HG03064 (cell line): ENCODE data around the gene STOX2.

Experiments used
- ATAC-seq: cut with Tn5 transposase; IDR thresholded peaks from one replicate; pipeline ENCODE4 v1.9.1; 2021; ENCODE audit warnings: low read depth; ENCODE audit not compliant: unreplicated experiment

Gene STOX2

GRCh38 chr4:183887351-183887750 is 17.8 kb upstream of the STOX2 start:
- no peak for ATAC-seq

- ATAC-seq = no peak
Measured at GRCh38 chr4:183888564-183888963, 16.5 kb upstream of the STOX2 start.

DNA sequence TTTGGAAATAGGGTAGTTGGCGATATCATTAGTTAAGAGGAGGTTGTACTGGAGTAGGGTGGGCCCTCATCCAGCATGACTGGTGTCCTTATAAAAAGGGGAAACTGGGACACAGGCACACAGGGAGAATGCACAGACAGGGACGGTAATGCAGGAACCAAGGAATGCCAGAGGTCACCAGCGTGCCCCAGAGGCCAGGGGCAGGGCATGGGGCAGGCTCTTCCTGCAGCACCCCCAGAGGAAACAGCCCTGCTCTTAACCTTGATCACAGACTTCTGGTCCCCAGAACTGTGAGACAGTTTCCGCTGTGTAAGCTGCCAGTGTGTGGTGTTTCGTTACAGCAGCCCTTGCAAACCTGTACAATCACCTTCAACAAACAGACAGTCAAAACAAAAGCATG is 15.9 kb upstream of the STOX2 start:
- ATAC-seq = no peak

GRCh38 chr4:183897193-183897592 is 7.9 kb upstream of the STOX2 start:
- no peak for ATAC-seq

GRCh38 chr4:183898456-183898855 is 6.7 kb upstream of the STOX2 start:
- no peak for ATAC-seq

GRCh38 chr4:183903021-183903760 is 1.9 kb upstream of the STOX2 start:
- no peak for ATAC-seq

DNA sequence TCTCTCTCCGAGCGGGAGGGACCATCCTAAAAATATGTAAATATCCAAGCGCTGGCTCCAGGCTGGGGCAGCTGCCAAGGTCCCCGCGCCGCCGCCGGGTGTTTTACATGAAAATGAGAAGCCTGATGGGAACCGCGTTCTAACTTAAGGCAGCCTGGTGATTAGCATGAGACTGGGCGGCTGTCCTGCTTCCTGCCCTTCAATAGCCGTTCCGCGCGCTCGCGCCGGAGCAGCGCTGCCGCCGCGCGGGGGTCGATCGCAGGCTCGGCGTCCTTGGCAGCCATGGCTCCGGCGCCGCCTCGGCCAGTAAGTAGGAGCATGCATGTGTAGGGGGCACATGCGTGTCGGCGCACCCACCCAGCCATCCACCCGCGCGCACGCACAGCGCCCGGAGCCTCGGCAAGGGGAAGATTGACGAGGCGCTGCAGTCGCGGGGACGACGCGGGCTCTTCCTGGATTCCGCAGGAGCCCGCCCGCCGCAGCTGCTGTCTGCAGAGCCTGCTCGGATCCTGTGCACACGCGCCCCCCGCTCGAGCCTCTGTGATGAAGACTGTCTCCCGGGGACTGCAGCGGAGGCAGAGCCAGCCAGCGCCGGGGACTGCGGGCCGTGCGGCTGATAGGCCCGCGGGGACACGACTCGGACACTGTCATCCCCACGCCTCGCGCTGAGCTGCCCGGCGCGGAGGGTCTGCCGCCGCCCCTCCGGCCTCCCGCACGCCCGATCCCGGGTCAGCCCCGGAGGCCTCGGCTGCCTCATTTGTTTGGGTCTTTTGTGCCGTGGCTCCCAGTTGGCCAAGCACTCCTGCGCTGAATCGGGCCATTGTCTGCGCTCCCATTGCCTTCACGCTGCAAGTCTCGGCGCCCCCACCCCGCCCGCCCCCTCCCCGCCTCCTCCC is 734 bp downstream of the STOX2 start:
- no peak for ATAC-seq

- no peak for ATAC-seq
Measured at GRCh38 chr4:183906489-183906738, 1.3 kb downstream of the STOX2 start.

DNA sequence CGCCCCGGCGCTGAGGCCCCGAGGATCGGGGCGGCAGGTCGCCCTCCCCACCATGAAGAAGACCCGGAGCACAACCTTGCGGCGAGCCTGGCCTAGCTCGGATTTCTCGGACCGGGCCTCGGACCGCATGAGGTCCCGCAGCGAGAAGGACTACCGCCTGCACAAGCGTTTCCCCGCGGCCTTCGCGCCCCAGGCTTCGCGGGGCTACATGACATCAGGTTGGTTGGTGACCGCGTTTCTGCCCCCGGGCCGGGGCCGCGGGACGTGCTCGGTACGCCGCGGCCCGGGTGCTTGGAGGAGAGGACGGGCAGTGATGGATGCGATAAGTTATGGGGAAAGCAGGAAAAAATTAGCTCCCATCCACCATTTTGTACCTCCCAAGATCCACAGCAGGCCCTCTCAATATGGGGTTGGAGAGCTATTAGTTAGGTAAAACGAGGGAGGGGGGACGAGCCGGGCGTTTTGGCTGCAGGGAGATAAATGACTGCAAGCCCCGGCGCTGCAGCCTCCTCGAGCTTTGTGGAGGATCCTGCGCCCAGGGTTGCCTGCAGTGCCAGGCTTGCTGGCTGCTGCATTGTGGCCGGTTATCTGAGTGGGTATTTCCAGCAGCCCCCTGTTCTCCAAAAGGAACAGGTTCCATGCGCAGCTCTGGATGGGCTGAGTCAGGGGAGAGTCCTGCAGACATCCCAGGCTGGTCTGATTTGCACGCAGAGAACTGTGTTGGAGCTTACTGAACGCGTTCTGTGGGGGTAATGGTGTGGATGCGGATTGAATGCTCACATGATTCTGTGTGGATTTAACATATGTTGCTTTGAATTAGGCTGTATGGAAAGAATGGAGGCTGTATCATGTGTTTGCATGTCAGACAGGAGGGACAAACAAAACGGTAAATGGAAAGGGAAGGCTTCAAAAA is 1.9 kb downstream of the STOX2 start:
- ATAC-seq = no peak

DNA sequence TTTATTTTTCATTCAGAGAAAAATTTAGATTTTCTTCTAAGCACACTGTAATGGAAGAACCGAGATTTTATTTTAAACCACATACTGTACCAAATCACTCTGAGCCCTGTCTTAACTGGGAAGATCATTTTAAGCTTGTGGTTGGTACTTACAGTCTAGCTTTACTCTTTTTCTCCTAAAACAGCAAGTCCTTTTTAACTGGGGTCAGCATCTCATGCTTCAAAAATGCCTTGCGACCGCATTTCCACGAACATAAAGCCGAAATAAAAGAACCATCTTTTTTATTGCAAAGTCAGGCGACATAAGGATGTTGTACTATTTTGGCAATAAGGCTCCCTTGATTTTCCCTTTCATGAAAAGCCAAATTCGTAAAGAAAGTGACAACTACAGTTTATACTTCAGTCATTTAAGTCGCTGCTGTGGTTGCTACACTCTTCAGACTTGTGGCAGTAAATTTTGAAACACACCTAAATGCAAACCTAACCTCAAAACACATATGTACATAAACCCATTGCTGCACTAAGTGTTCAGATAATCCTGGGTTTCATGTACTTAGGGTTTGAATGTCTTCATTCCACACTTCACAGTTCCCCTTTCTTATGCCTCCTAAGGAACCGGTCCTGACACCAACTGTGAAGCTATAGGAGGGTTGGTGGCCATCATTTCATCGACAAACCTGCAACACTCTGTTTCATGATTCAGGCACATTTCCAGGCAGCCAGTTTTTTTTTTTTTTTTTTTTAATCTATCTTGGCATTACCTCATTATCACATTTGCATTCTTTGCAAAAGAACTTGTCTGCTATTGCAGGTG is 3.0 kb downstream of the STOX2 start:
- no peak for ATAC-seq

GRCh38 chr4:183909187-183909586 is 4.1 kb downstream of the STOX2 start:
- ATAC-seq = no peak

DNA sequence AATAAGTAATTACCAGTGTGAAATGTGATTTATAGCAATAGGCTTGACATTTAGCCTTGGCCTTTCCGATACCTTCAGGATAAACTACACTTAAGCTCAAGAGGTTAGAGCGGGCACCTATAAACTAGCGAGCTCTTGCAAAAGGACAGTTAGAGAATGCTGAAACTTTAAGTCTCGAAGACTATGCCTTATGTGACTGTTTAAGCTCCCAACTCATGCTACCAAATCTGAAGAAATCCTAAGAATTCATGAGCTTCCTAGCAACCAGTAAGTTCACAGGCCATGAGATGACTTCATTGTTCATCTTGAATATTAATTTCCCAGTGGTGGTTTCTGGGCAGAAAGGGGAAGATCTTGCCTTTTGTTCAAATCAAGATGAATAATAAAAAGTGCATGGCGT is 4.7 kb downstream of the STOX2 start:
- ATAC-seq = no peak

- ATAC-seq = no peak
Measured at GRCh38 chr4:183912585-183912984, 7.5 kb downstream of the STOX2 start.

- ATAC-seq = no peak
Measured at GRCh38 chr4:183915976-183916375, 10.9 kb downstream of the STOX2 start.

- no peak for ATAC-seq
Measured at GRCh38 chr4:183918696-183919095, 13.6 kb downstream of the STOX2 start.

DNA sequence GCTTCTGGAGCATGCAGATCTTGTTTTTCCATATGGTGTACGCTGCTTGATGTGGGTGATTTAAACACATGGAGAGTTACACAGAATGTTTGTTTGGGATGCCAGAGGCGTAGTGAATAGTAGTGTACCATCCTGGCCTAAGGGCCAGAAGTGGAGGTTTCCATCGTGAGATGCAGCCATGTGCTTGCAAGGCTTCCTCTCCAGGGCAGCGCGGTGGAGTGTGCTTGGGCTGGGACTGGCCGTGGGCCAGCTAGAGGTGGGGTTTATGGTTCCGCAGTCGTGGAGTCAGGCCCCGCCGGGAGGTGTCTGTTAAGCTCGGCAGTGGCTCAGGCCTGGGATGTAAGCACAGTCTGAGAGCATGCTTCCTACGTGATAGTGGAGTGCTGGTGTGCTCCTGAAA is 14.0 kb downstream of the STOX2 start:
- no peak for ATAC-seq

- ATAC-seq = no peak
Measured at GRCh38 chr4:183920512-183920911, 15.4 kb downstream of the STOX2 start.

DNA sequence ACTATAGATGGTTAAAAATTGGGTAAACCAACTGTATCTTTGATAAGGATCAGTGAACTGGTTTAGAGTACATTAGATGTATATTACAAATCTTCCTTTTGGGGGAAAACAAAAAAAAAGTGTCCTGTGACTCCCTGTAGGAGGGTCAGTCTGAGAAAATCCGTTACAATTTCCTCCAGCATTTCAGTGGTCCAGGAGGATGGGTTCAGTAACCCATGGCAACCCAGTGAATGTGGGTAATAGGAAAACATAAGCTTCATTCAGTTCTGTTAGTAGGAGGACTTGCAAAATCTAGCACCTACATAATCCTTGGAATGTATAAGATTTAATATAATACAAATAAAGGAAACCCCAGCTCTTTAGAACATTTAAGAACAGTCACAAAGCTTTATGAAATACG is 16.2 kb downstream of the STOX2 start:
- no peak for ATAC-seq

GRCh38 chr4:183924362-183925044 is 19.4 kb downstream of the STOX2 start:
- no peak for ATAC-seq

GRCh38 chr4:183926950-183927349 is 21.8 kb downstream of the STOX2 start:
- no peak for ATAC-seq
